ENCODE data around the gene CRYZL1.

Gene CRYZL1

GRCh38 chr21:33685613-33686197 lies 44.2 kb upstream of the CRYZL1 start:
- DNase-seq = no peak
- intact Hi-C loops (cut with DNase I; ENCODE audit: low total_unique reads) = no loop called here
- Histone ChIP-seq H3K27ac (peak overlapping the region in 1 of 2 donors; percentile 30), H3K27me3 (no peaks in the 10 kb centered on the region), H3K36me3 (no peaks in the 10 kb centered on the region), H3K4me1 (peaks cover 0 to 75% (median 36%) of the 10 kb centered on the region in 4 donors), H3K9me3 (no peaks in the 10 kb centered on the region), H3K4me3 (no peak overlapping the region)
- TF ChIP-seq CTCF (IDR thresholded peaks at IDR 0.05) = no peak

DNA sequence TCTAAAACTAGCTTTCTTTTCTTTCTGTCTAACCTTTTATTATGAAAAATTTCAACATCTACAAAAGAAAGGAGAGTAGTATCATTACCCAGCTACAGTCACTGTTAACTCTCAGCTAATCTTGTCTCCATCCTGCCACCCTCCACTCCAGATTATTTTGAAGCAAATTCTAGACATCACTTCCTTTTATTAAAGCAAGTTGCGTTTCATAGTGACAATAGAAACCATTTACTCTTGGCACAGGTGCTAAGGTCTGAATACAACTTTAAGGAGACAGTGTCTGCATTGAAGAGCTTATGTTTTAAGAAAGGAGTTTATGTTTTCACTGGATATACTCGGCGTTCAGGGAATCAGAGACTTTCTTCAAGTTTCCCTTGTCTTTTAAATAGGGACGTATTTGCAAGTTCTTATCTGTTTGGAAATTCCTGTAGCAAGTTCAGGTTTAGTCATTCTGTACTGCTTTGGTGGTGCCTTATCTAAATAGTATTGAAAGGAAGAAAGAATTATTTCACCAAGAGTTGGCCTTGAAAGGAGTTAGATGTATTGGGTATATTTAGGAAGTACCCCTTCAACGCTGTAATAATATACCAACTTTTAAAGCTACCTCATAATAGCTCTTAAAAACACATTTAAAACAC lies 43.5 kb upstream of the CRYZL1 start:
- intact Hi-C loops (cut with DNase I; ENCODE audit: low total_unique reads) = no loop called here
- no peak for DNase-seq
- Histone ChIP-seq H3K9me3 (no peaks in the 10 kb centered on the region), H3K27ac (peak overlapping the region; percentile 12 to 17), H3K27me3 (no peaks in the 10 kb centered on the region), H3K4me3 (no peak overlapping the region), H3K36me3 (no peaks in the 10 kb centered on the region), H3K4me1 (peaks cover 0 to 74% (median 36%) of the 10 kb centered on the region in 4 donors)
- TF ChIP-seq CTCF (IDR thresholded peaks at IDR 0.05) = no peak

GRCh38 chr21:33684068-33684467 lies 42.5 kb upstream of the CRYZL1 start:
- peaks cover 0 to 67% (median 36%) of the 10 kb centered on the region in 4 donors for H3K4me1 ChIP-seq
- DNase-seq = no peak
- peak overlapping the region in 1 of 2 donors; percentile 17 for H3K27ac ChIP-seq
- no peaks in the 10 kb centered on the region for H3K27me3 ChIP-seq
- TF ChIP-seq CTCF (IDR thresholded peaks at IDR 0.05) = no peak
- no peak overlapping the region for H3K4me3 ChIP-seq
- no peaks in the 10 kb centered on the region for H3K9me3 ChIP-seq
- intact Hi-C loops (cut with DNase I; ENCODE audit: low total_unique reads) = no loop called here
- H3K36me3 ChIP-seq = no peaks in the 10 kb centered on the region

GRCh38 chr21:33682992-33683627 lies 41.6 kb upstream of the CRYZL1 start:
- Histone ChIP-seq H3K9me3 (no peaks in the 10 kb centered on the region), H3K4me3 (no peak overlapping the region), H3K27me3 (no peaks in the 10 kb centered on the region), H3K27ac (peak overlapping the region; percentile 29 to 35), H3K4me1 (peaks cover 0 to 57% (median 30%) of the 10 kb centered on the region in 4 donors), H3K36me3 (no peaks in the 10 kb centered on the region)
- DNase-seq = no peak
- TF ChIP-seq CTCF (IDR thresholded peaks at IDR 0.05) = no peak
- intact Hi-C loops (cut with DNase I; ENCODE audit: low total_unique reads) = no loop called here

- Histone ChIP-seq H3K36me3 (no peaks in the 10 kb centered on the region), H3K9me3 (no peaks in the 10 kb centered on the region), H3K27me3 (no peaks in the 10 kb centered on the region), H3K27ac (no peak overlapping the region), H3K4me3 (no peak overlapping the region), H3K4me1 (peaks cover 0 to 35% (median 22%) of the 10 kb centered on the region in 4 donors)
- DNase-seq = no peak
- no peak for TF ChIP-seq CTCF (IDR thresholded peaks at IDR 0.05)
- intact Hi-C loops (cut with DNase I; ENCODE audit: low total_unique reads) = no loop called here
Observed at GRCh38 chr21:33680870-33681269, 39.3 kb upstream of the CRYZL1 start.

All from tibial artery (tissue), 4 donors.